ENCODE data around the gene TNFRSF18. TPM values are rescaled to one million over a fixed set of nuclear protein-coding genes. Genes with fewer than 3 reads are reported as not detected.

TNFRSF18 gene
- total RNA-seq, 1 experiment from 2014 or later: 0.83 TPM

DNA sequence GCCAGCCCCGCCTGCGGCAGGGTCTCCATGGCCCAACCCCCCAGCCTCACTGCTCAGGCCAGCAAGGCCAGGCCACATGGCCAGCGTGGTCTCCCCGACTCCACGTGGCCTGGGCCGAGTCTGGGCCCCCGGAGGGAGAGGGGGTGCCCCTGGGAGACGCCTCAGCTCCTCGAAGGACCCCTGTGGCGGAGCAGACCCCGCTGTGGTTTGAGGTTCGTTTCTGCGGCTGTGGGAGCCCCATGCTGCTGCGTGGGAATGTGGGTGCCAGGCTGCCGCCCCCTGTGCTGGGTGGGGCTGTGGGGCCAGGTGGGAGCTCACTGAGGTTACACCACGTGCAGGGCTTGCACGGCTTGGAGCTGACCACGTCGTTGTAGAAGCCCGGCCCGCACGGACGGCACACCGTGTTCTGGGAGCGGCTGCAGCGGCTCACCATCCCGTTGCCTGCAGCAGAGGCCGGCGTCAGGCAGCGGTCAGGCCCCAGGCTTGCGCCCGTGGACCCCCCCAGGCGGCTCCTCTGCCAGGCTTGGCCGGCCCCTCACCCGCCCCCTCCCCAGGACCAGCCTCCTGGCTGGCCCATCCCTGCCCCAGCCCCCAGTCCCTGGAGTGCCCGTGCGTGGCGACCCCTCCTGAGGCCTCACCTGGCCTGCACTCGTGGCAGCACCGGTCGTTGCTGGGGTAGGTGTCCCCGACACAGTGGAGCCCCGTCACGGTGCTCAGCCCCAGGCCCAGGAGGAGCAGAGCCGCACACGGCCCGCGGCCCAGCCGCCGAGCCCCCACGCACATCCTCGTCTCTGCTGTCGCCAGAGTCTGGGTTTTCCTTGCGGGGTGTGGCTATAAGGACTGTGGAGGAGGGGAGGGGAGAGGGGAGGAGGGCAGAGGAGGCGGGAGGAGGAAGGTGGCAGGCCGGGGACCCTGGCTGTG, 7.2 kb upstream of the TNFRSF18 start, which contains the start of gene TNFRSF4:
TSS of gene TNFRSF4 (minus strand) at position 809 of the 921 bp plus-strand sequence. CDS start at position 783, 26 bp downstream.
- H3K4me3 Mint-ChIP-seq: no peak within 1 kb of the TSS
- no peaks in the 10 kb centered on the region for H3K36me3 Mint-ChIP-seq
- H3K9me3 Mint-ChIP-seq: no peaks in the 10 kb centered on the region
- ATAC-seq: no peak
- no peak for DNase-seq (ENCODE audit: low spot score)
- TF ChIP-seq, protein P1, sequence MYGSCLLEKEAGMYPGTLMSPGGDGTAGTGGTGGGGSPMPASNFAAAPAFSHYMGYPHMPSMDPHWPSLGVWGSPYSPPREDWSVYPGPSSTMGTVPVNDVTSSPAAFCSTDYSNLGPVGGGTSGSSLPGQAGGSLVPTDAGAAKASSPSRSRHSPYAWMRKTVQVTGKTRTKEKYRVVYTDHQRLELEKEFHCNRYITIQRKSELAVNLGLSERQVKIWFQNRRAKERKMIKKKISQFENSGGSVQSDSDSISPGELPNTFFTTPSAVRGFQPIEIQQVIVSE (CRISPR knock-in tag; IDR thresholded peaks at IDR 0.05; ENCODE audit: borderline replicate concordance): no peak
- TF ChIP-seq TEAD4 (CRISPR knock-in tag; IDR thresholded peaks at IDR 0.05) (no peak), FOXP1 (CRISPR knock-in tag; IDR thresholded peaks at IDR 0.05; ENCODE audit: borderline replicate concordance) (no peak), ZNF121 (CRISPR knock-in tag; IDR thresholded peaks at IDR 0.05) (no peak), ZNF317 (CRISPR knock-in tag; IDR thresholded peaks at IDR 0.05; ENCODE audit: borderline replicate concordance, low read depth) (no peak), JUN (CRISPR knock-in tag; IDR thresholded peaks at IDR 0.05) (no peak), TCF7 (CRISPR knock-in tag; IDR thresholded peaks at IDR 0.05; ENCODE audit: low read depth) (no peak), ZNF263 (CRISPR knock-in tag; IDR thresholded peaks at IDR 0.05; ENCODE audit: low read depth) (no peak), CBFB (CRISPR knock-in tag; IDR thresholded peaks at IDR 0.05; ENCODE audit: low read depth) (no peak)
- TF ChIP-seq, protein P2, sequence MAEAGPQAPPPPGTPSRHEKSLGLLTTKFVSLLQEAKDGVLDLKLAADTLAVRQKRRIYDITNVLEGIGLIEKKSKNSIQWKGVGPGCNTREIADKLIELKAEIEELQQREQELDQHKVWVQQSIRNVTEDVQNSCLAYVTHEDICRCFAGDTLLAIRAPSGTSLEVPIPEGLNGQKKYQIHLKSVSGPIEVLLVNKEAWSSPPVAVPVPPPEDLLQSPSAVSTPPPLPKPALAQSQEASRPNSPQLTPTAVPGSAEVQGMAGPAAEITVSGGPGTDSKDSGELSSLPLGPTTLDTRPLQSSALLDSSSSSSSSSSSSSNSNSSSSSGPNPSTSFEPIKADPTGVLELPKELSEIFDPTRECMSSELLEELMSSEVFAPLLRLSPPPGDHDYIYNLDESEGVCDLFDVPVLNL (CRISPR knock-in tag; IDR thresholded peaks at IDR 0.05; ENCODE audit: borderline replicate concordance, low read depth): no peak
- TF ChIP-seq, protein P3, sequence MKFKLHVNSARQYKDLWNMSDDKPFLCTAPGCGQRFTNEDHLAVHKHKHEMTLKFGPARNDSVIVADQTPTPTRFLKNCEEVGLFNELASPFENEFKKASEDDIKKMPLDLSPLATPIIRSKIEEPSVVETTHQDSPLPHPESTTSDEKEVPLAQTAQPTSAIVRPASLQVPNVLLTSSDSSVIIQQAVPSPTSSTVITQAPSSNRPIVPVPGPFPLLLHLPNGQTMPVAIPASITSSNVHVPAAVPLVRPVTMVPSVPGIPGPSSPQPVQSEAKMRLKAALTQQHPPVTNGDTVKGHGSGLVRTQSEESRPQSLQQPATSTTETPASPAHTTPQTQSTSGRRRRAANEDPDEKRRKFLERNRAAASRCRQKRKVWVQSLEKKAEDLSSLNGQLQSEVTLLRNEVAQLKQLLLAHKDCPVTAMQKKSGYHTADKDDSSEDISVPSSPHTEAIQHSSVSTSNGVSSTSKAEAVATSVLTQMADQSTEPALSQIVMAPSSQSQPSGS (CRISPR knock-in tag; IDR thresholded peaks at IDR 0.05; ENCODE audit: borderline replicate concordance, low read depth): no peak
- TF ChIP-seq, protein P4, sequence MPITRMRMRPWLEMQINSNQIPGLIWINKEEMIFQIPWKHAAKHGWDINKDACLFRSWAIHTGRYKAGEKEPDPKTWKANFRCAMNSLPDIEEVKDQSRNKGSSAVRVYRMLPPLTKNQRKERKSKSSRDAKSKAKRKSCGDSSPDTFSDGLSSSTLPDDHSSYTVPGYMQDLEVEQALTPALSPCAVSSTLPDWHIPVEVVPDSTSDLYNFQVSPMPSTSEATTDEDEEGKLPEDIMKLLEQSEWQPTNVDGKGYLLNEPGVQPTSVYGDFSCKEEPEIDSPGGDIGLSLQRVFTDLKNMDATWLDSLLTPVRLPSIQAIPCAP (CRISPR knock-in tag; IDR thresholded peaks at IDR 0.05): no peak
- TF ChIP-seq, protein P5, sequence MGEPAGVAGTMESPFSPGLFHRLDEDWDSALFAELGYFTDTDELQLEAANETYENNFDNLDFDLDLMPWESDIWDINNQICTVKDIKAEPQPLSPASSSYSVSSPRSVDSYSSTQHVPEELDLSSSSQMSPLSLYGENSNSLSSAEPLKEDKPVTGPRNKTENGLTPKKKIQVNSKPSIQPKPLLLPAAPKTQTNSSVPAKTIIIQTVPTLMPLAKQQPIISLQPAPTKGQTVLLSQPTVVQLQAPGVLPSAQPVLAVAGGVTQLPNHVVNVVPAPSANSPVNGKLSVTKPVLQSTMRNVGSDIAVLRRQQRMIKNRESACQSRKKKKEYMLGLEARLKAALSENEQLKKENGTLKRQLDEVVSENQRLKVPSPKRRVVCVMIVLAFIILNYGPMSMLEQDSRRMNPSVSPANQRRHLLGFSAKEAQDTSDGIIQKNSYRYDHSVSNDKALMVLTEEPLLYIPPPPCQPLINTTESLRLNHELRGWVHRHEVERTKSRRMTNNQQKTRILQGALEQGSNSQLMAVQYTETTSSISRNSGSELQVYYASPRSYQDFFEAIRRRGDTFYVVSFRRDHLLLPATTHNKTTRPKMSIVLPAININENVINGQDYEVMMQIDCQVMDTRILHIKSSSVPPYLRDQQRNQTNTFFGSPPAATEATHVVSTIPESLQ (CRISPR knock-in tag; IDR thresholded peaks at IDR 0.05): no peak
- TF ChIP-seq, protein P6, sequence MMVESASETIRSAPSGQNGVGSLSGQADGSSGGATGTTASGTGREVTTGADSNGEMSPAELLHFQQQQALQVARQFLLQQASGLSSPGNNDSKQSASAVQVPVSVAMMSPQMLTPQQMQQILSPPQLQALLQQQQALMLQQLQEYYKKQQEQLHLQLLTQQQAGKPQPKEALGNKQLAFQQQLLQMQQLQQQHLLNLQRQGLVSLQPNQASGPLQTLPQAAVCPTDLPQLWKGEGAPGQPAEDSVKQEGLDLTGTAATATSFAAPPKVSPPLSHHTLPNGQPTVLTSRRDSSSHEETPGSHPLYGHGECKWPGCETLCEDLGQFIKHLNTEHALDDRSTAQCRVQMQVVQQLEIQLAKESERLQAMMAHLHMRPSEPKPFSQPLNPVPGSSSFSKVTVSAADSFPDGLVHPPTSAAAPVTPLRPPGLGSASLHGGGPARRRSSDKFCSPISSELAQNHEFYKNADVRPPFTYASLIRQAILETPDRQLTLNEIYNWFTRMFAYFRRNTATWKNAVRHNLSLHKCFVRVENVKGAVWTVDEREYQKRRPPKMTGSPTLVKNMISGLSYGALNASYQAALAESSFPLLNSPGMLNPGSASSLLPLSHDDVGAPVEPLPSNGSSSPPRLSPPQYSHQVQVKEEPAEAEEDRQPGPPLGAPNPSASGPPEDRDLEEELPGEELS (CRISPR knock-in tag; IDR thresholded peaks at IDR 0.05): no peak
- TF ChIP-seq, protein P7, sequence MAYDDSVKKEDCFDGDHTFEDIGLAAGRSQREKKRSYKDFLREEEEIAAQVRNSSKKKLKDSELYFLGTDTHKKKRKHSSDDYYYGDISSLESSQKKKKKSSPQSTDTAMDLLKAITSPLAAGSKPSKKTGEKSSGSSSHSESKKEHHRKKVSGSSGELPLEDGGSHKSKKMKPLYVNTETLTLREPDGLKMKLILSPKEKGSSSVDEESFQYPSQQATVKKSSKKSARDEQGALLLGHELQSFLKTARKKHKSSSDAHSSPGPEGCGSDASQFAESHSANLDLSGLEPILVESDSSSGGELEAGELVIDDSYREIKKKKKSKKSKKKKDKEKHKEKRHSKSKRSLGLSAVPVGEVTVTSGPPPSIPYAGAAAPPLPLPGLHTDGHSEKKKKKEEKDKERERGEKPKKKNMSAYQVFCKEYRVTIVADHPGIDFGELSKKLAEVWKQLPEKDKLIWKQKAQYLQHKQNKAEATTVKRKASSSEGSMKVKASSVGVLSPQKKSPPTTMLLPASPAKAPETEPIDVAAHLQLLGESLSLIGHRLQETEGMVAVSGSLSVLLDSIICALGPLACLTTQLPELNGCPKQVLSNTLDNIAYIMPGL (CRISPR knock-in tag; IDR thresholded peaks at IDR 0.05): no peak
- no peaks in the 10 kb centered on the region for H3K4me1 Mint-ChIP-seq
- ChIA-PET POLR2A (no interaction called here), CTCF (no interaction called here)
- no peak within 1 kb of the TSS for H3K27ac Mint-ChIP-seq
- H3K27me3 Mint-ChIP-seq (ENCODE audit: low read depth): no peaks in the 10 kb centered on the region
